GM12878 (cell line): ENCODE measurements around the gene ARMC2. TPM values are rescaled to one million over a fixed set of nuclear protein-coding genes. Genes with fewer than 3 reads are reported as not detected.

Source experiments
- ATAC-seq: fragments of 200-7000 bp; cut with Tn5 transposase; 3 replicates; pipeline ENCODE4 v1.9.1; 2020; ENCODE audit warnings: mild to moderate bottlenecking, moderate library complexity
- BruUV-seq: library from RNA; stranded (reverse); fragments of 400-500 nt; replicated peaks from 2 replicates; lab custom pipeline; 2021; lab: Mats Ljungman, UMichigan
- CTCF ChIA-PET: fragments of 300-600 bp; sonication (Branson Sonifier 250); formaldehyde crosslinking; extraction: SDS; loops from one replicate; lab custom pipeline; 2021; ENCODE audit warnings: inconsistent platforms; lab: Yijun Ruan, JAX
- POLR2A ChIA-PET: fragments of 350-600 bp; formaldehyde crosslinking; extraction: SDS; loops from one replicate; lab custom pipeline; 2021; ENCODE audit warnings: inconsistent platforms; lab: Charles Lee
- RAD21 ChIA-PET: fragments of 300-600 bp; sonication (Branson Sonifier 250); formaldehyde crosslinking; loops from one replicate; lab custom pipeline; 2023; ENCODE audit warnings: antibody characterized with exemption; ENCODE audit not compliant: unreplicated experiment; lab: Charles Lee
- SMC1A ChIA-PET: fragments of 300-600 bp; sonication (Branson Sonifier 250); formaldehyde crosslinking; loops from one replicate; lab custom pipeline; 2023; ENCODE audit not compliant: unreplicated experiment, uncharacterized antibody; lab: Charles Lee
- DNase-seq: peaks from one replicate; pipeline ENCODE4 v3.0.0-alpha.2; 2011; ENCODE audit warnings: low read depth, low spot score
- FAIRE-seq: peaks from 3 replicates; lab custom pipeline; 2011; peaks lifted over from hg19 to GRCh38; lab: Jason Lieb, UNC
- H2AFZ ChIP-seq: 2 replicates; pipeline ENCODE4 v1.6.0; 2011; ENCODE audit warnings: low read depth, low read length, control low read depth; ENCODE audit not compliant: control insufficient read depth
- H3K27ac ChIP-seq: 2 replicates; pipeline ENCODE4 v1.5.1; 2011; ENCODE audit warnings: control low read depth; ENCODE audit not compliant: control insufficient read depth, insufficient read depth
- H3K27me3 ChIP-seq, 2 experiments: replicated peaks in 1 of 2; 2 replicates each; pipeline versions ENCODE4 v1.6.0 to v1.6.1; 2011; ENCODE audit warnings: low read length in 1 of 2; ENCODE audit not compliant: control insufficient read depth in 2 of 2, insufficient read depth in 2 of 2
- H3K36me3 ChIP-seq, 2 experiments: 2 replicates each; pipeline ENCODE4 v1.5.1; 2011; ENCODE audit warnings: low read length in 1 of 2; ENCODE audit not compliant: control insufficient read depth in 2 of 2, insufficient read depth in 2 of 2
- H3K4me1 ChIP-seq: 2 replicates; pipeline ENCODE4 v1.6.1; 2011; ENCODE audit warnings: mild to moderate bottlenecking, low read length, moderate library complexity, mixed read lengths; ENCODE audit not compliant: control insufficient read depth, insufficient read depth
- H3K4me2 ChIP-seq: 2 replicates; pipeline ENCODE4 v1.6.0; 2011; ENCODE audit warnings: control low read depth; ENCODE audit not compliant: control insufficient read depth, insufficient read depth
- H3K4me3 ChIP-seq: fragments of 200-600 bp; sonication (generic); 2 replicates; pipeline ENCODE4 v1.5.1; 2016
- H3K79me2 ChIP-seq: 2 replicates; pipeline ENCODE4 v1.6.0; 2011; ENCODE audit warnings: low read length; ENCODE audit not compliant: control insufficient read depth, insufficient read depth
- H3K9ac ChIP-seq: 2 replicates; pipeline ENCODE4 v1.8.0; 2011; ENCODE audit warnings: low read length, control low read depth, mixed read lengths; ENCODE audit not compliant: control insufficient read depth, insufficient read depth
- H3K9me3 ChIP-seq: replicated peaks from 3 replicates; pipeline ENCODE4 v1.5.1; 2011; ENCODE audit warnings: mild to moderate bottlenecking, low read length; ENCODE audit not compliant: control insufficient read depth, insufficient read depth
- H4K20me1 ChIP-seq: 2 replicates; pipeline ENCODE4 v1.6.0; 2011; ENCODE audit not compliant: control insufficient read depth, insufficient read depth
- HDAC6 ChIP-seq: fragments of 200-600 bp; sonication (generic); IDR thresholded peaks from one replicate; pipeline ENCODE4 v1.8.0; 2017; ENCODE audit warnings: antibody characterized with exemption; ENCODE audit not compliant: unreplicated experiment
- NFIC ChIP-seq: IDR thresholded peaks from 2 replicates; pipeline ENCODE4 v1.6.1; 2012; ENCODE audit warnings: low read depth, mild to moderate bottlenecking, inconsistent platforms, low read length, moderate library complexity
- NR2C2 ChIP-seq: IDR thresholded peaks from 2 replicates; pipeline ENCODE4 v1.6.1; 2011; ENCODE audit warnings: borderline replicate concordance, low read depth; ENCODE audit not compliant: control insufficient read depth, insufficient read length
- POLR2AphosphoS5 ChIP-seq: IDR thresholded peaks from 2 replicates; pipeline ENCODE4 v1.6.1; 2011; ENCODE audit warnings: mild to moderate bottlenecking, low read length, inconsistent platforms
- WGBS: methylation state at CpG from one replicate; pipeline ENCODE4 v1.1.6; 2016; ENCODE audit warnings: low lambda C conversion rate; ENCODE audit not compliant: insufficient replicate concordance, insufficient coverage; ENCODE audit errors: missing lambda C conversion rate; 5-methylcytosine and 5-hydroxymethylcytosine counted together
- in situ Hi-C: fragments of 300-500 bp; cut with MboI; formaldehyde crosslinking; loops from 9 replicates; pipeline ENCODE4 v1.14.3; 2018; ENCODE audit warnings: mixed read lengths
- intact Hi-C: fragments of 100-400 bp; cut with micrococcal nuclease; formaldehyde crosslinking; loops from one replicate; pipeline ENCODE4 v1.14.2; 2022; ENCODE audit not compliant: unreplicated experiment
- polyA plus RNA-seq, 11 experiments: library from polyadenylated mRNA; depleted of rRNA in 4 of 11; unstranded in 6 of 11; stranded (reverse) in 5 of 11; fragments of >200 nt; fragmentation: Nextera tagmentation in 4 of 11; fragmentation: Illumina TruSeq in 1 of 11; extraction: Ambion mirVana in 4 of 11; extraction: Trizol in 1 of 11; gene quantifications; 1 replicate in 1 of 11; 2 replicates in 10 of 11; pipeline versions ENCODE4 v1.2.1 to v1.2.3, GENCODE V29; 2011 to 2016; ENCODE audit warnings: inconsistent platforms in 2 of 11, missing spikeins in 2 of 11, low read depth in 1 of 11
- total RNA-seq, 4 experiments: library from RNA; depleted of rRNA in 3 of 4; stranded (reverse); fragments of >200 nt in 3 of 4; fragmentation: Illumina TruSeq in 1 of 4; extraction: Trizol in 1 of 4; gene quantifications; 2 replicates each; pipeline versions ENCODE4 v1.2.1 to v1.2.3, GENCODE V29; 2013 to 2021
- TF ChIP-seq, protein P1 (sequence below): fragments of 450-650 bp; formaldehyde crosslinking; IDR thresholded peaks from 2 replicates; pipeline ENCODE4 v1.4.0; 2020; ENCODE audit warnings: mild to moderate bottlenecking, moderate library complexity
- TF ChIP-seq, protein P2 (sequence below): fragments of 450-650 bp; IDR thresholded peaks from 2 replicates; pipeline ENCODE4 v1.6.1; 2017; ENCODE audit warnings: low read depth, mild to moderate bottlenecking, moderate library complexity

ARMC2 gene
- total and polyA plus RNA-seq, 10 of the 15 experiments (the other 5 are each of a cell fraction or from before 2014, with no cell fraction given), result 0.06 to 0.33 (median 0.21) TPM; not detected in 5

DNA sequence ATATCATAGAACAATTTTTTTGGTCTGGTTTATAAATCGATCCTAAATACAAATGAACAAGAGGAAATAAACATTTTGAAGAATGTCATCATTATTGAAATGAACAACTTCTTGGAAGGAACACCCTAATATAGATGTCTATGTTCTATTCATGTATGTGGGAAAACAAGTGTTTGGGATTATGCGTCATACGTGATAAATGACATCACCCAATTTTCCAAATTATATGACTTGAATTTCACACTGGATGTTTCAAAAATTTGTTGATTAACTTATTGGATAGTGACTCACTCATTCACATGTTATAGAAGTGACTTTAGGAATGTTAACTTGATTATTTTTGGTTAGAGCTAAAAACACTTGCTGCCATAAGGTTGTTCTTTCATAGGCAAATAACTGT is 18.6 kb downstream of the ARMC2 start (continued):
- TF ChIP-seq, protein P1, sequence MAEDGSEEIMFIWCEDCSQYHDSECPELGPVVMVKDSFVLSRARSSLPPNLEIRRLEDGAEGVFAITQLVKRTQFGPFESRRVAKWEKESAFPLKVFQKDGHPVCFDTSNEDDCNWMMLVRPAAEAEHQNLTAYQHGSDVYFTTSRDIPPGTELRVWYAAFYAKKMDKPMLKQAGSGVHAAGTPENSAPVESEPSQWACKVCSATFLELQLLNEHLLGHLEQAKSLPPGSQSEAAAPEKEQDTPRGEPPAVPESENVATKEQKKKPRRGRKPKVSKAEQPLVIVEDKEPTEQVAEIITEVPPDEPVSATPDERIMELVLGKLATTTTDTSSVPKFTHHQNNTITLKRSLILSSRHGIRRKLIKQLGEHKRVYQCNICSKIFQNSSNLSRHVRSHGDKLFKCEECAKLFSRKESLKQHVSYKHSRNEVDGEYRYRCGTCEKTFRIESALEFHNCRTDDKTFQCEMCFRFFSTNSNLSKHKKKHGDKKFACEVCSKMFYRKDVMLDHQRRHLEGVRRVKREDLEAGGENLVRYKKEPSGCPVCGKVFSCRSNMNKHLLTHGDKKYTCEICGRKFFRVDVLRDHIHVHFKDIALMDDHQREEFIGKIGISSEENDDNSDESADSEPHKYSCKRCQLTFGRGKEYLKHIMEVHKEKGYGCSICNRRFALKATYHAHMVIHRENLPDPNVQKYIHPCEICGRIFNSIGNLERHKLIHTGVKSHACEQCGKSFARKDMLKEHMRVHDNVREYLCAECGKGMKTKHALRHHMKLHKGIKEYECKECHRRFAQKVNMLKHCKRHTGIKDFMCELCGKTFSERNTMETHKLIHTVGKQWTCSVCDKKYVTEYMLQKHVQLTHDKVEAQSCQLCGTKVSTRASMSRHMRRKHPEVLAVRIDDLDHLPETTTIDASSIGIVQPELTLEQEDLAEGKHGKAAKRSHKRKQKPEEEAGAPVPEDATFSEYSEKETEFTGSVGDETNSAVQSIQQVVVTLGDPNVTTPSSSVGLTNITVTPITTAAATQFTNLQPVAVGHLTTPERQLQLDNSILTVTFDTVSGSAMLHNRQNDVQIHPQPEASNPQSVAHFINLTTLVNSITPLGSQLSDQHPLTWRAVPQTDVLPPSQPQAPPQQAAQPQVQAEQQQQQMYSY (CRISPR knock-in tag), result no peak

DNA sequence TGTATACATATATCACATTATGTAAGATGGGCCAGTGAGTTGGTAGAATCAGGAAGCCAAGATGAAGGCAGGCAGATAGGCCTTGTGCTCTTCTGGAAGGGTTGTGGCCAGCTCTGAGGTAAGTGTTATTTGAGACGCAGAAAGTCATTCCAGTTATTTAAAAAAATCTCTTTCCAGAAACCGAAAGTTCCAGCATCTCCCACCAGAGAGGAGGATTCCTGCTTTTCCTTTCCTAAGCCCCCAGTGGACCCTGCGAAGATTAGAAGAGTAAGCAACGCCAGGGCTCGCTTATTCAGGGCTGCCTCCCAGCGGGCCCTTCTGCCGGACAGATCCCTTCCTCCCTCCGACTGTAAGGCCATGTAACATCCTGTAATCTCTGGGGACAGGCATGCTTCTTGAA is 20.4 kb downstream of the ARMC2 start:
- ATAC-seq (no peak), DNase-seq (no peak), FAIRE-seq (no peak)
- intact Hi-C loops (no loop called here), in situ Hi-C loops (no loop called here)
- H3K9me3 ChIP-seq, result no peaks in the 10 kb centered on the region; the same call in 2 of the 3 replicates
- no peaks in the 10 kb centered on the region for H4K20me1 ChIP-seq
- SMC1A ChIA-PET, result interaction anchor here (1.1 kb wide), 1 partner anchor 23 kb away, joined by 3 read pairs; no protein-coding TSS in a partner anchor
- no peak overlapping the region for H3K9ac ChIP-seq
- no TSS peak for BruUV-seq
- CTCF ChIA-PET, result no interaction called here
- H3K4me3 ChIP-seq, result no peak overlapping the region
- H3K79me2 ChIP-seq, result no peaks in the 10 kb centered on the region
- peaks cover 0 to 12% of the 10 kb centered on the region in 2 experiments; a peak in 3 of 4 replicates for H3K27me3 ChIP-seq
- no peak for TF ChIP-seq POLR2AphosphoS5
- TF ChIP-seq, protein P2, sequence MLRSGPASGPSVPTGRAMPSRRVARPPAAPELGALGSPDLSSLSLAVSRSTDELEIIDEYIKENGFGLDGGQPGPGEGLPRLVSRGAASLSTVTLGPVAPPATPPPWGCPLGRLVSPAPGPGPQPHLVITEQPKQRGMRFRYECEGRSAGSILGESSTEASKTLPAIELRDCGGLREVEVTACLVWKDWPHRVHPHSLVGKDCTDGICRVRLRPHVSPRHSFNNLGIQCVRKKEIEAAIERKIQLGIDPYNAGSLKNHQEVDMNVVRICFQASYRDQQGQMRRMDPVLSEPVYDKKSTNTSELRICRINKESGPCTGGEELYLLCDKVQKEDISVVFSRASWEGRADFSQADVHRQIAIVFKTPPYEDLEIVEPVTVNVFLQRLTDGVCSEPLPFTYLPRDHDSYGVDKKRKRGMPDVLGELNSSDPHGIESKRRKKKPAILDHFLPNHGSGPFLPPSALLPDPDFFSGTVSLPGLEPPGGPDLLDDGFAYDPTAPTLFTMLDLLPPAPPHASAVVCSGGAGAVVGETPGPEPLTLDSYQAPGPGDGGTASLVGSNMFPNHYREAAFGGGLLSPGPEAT, result no peak
- TF ChIP-seq HDAC6, result no peak
- TF ChIP-seq NFIC, result no peak
- no peak for TF ChIP-seq NR2C2
- H3K4me1 ChIP-seq, result no peaks in the 10 kb centered on the region
- POLR2A ChIA-PET, result no interaction called here
- 73% methylated on average over 8 of the region's 8 CpGs for WGBS
- RAD21 ChIA-PET, result no interaction called here
- no peaks in the 10 kb centered on the region for H3K36me3 ChIP-seq
- H3K4me2 ChIP-seq, result no peak overlapping the region
- no peak overlapping the region for H3K27ac ChIP-seq
- H2AFZ ChIP-seq, result no peak overlapping the region
